Neural cell (in vitro differentiated cells): ENCODE data around the gene COL4A2. TPM values are rescaled to one million over a fixed set of nuclear protein-coding genes. Genes with fewer than 3 reads are reported as not detected.

Experiments used
- H2AFZ ChIP-seq: fragments of 200-600, 300-800 bp; sonication (generic), shearing (Covaris generic); 2 replicates; pipeline ENCODE4 v1.6.0; 2014; ENCODE audit warnings: low read depth, mild to moderate bottlenecking, antibody characterized with exemption, low read length, moderate library complexity
- H3F3A ChIP-seq: fragments of 200-600 bp; shearing (Covaris generic); 2 replicates; pipeline ENCODE4 v1.6.1; 2016; ENCODE audit warnings: mild to moderate bottlenecking, moderate library complexity, mixed read lengths, antibody characterized with exemption, low read length; ENCODE audit not compliant: insufficient read depth, poor library complexity, severe bottlenecking
- H3K27ac ChIP-seq: fragments of 200-600, 300-800 bp; sonication (generic), shearing (Covaris generic); 2 replicates; pipeline ENCODE4 v1.5.1; 2014; ENCODE audit warnings: mild to moderate bottlenecking, low read length, moderate library complexity
- H3K27me3 ChIP-seq: fragments of 300-800, 200-600 bp; sonication (generic), shearing (Covaris generic); 2 replicates; pipeline ENCODE4 v1.6.0; 2014; ENCODE audit warnings: mild to moderate bottlenecking, low read depth, low read length, moderate library complexity; ENCODE audit not compliant: insufficient read depth
- H3K36me3 ChIP-seq: fragments of 300-800, 200-600 bp; sonication (generic), shearing (Covaris generic); 2 replicates; pipeline ENCODE4 v1.5.1; 2014; ENCODE audit warnings: mild to moderate bottlenecking, antibody characterized with exemption, low read length, moderate library complexity; ENCODE audit not compliant: insufficient read depth
- H3K4me2 ChIP-seq: fragments of 300-800, 200-600 bp; sonication (generic), shearing (Covaris generic); 2 replicates; pipeline ENCODE4 v1.6.0; 2014; ENCODE audit warnings: mild to moderate bottlenecking, low read length
- H3K4me3 ChIP-seq: fragments of 300-800, 200-600 bp; sonication (generic), shearing (Covaris generic); 2 replicates; pipeline ENCODE4 v1.5.1; 2014; ENCODE audit warnings: mild to moderate bottlenecking, low read length, moderate library complexity
- H3K79me2 ChIP-seq: fragments of 200-600 bp; shearing (Covaris generic); replicated peaks from 2 replicates; pipeline ENCODE4 v1.6.0; 2014; ENCODE audit warnings: mild to moderate bottlenecking, low read length, moderate library complexity; ENCODE audit not compliant: insufficient read depth
- H3K9ac ChIP-seq: fragments of 300-800, 200-600 bp; sonication (generic), shearing (Covaris generic); 2 replicates; pipeline ENCODE4 v1.6.1; 2016; ENCODE audit warnings: mild to moderate bottlenecking, low read length, mixed read lengths
- H3K9me2 ChIP-seq: fragments of 200-600 bp; shearing (Covaris generic); 2 replicates; pipeline ENCODE4 v1.6.1; 2016; ENCODE audit warnings: mild to moderate bottlenecking, low read length, mixed read lengths; ENCODE audit not compliant: insufficient read depth
- H3K9me3 ChIP-seq: fragments of 200-600, 300-800 bp; sonication (generic), shearing (Covaris generic); 2 replicates; pipeline ENCODE4 v1.6.1; 2016; ENCODE audit warnings: mild to moderate bottlenecking, mixed run types, low read length, moderate library complexity, mixed read lengths
- H4K20me1 ChIP-seq: fragments of 200-600 bp; shearing (Covaris generic); 2 replicates; pipeline ENCODE4 v1.6.1; 2016; ENCODE audit warnings: mild to moderate bottlenecking, mixed run types; ENCODE audit not compliant: insufficient read depth
- CTCF ChIP-seq: fragments of 450-650 bp; IDR thresholded peaks from 2 replicates; pipeline ENCODE4 v1.5.1; 2014; ENCODE audit warnings: antibody characterized with exemption, mild to moderate bottlenecking, moderate library complexity; ENCODE audit not compliant: poor library complexity, severe bottlenecking
- EP300 ChIP-seq: fragments of 450-650 bp; conservative IDR thresholded peaks from 2 replicates; pipeline ENCODE4 v1.6.1; 2014; ENCODE audit warnings: antibody characterized with exemption, mild to moderate bottlenecking, moderate library complexity; ENCODE audit not compliant: poor library complexity, severe bottlenecking
- EZH2 ChIP-seq: fragments of 200-600, 300-800 bp; shearing (Covaris generic), sonication (generic); IDR thresholded peaks from 2 replicates; pipeline ENCODE4 v1.6.1; 2014; ENCODE audit warnings: antibody characterized with exemption, low read length, borderline replicate concordance, mild to moderate bottlenecking; ENCODE audit not compliant: insufficient read depth, poor library complexity, severe bottlenecking
- MXI1 ChIP-seq: fragments of 450-650 bp; conservative IDR thresholded peaks from 2 replicates; pipeline ENCODE4 v1.6.1; 2014; ENCODE audit warnings: antibody characterized with exemption, mild to moderate bottlenecking; ENCODE audit not compliant: poor library complexity, severe bottlenecking
- POLR2AphosphoS5 ChIP-seq: IDR thresholded peaks from 2 replicates; pipeline ENCODE4 v1.6.1; 2012
- RAD21 ChIP-seq: fragments of 450-650 bp; conservative IDR thresholded peaks from 2 replicates; pipeline ENCODE4 v1.6.1; 2014; ENCODE audit warnings: antibody characterized with exemption, mild to moderate bottlenecking, moderate library complexity
- REST ChIP-seq: IDR thresholded peaks from 2 replicates; pipeline ENCODE4 v1.6.1; 2012; ENCODE audit warnings: borderline replicate concordance
- SMC3 ChIP-seq: fragments of 450-650 bp; conservative IDR thresholded peaks from 2 replicates; pipeline ENCODE4 v1.6.1; 2014; ENCODE audit warnings: antibody characterized with exemption, mild to moderate bottlenecking, moderate library complexity; ENCODE audit not compliant: poor library complexity
- TAF1 ChIP-seq: IDR thresholded peaks from 2 replicates; pipeline ENCODE4 v1.6.1; 2012; ENCODE audit warnings: low read depth
- polyA plus RNA-seq: library from polyadenylated mRNA; depleted of rRNA; stranded (reverse); fragments of >200 nt; gene quantifications from 2 replicates; pipeline ENCODE4 v1.2.3, GENCODE V29; 2014

The COL4A2 gene
- polyA plus RNA-seq, 1 donor from 2014 or later, result 30.8 TPM

GRCh38 chr13:110541526-110541920 lies 234.4 kb downstream of the COL4A2 start:
- Histone ChIP-seq H3K4me3 (no peak overlapping the region), H3K4me2 (no peak overlapping the region), H3K27me3 (no peaks in the 10 kb centered on the region), H3K27ac (no peak overlapping the region), H3K9me3 (no peaks in the 10 kb centered on the region), H4K20me1 (no peaks in the 10 kb centered on the region), H3K9ac (no peak overlapping the region), H2AFZ (no peak overlapping the region), H3F3A (no peaks in the 10 kb centered on the region), H3K79me2 (no peaks in the 10 kb centered on the region), H3K36me3 (no peaks in the 10 kb centered on the region), H3K9me2 (no peaks in the 10 kb centered on the region)
- TF ChIP-seq TAF1, result no peak
- TF ChIP-seq MXI1, result no peak
- no peak for TF ChIP-seq REST
- TF ChIP-seq RAD21, result no peak
- TF ChIP-seq POLR2AphosphoS5, result no peak
- no peak for TF ChIP-seq EZH2
- TF ChIP-seq CTCF, result no peak
- TF ChIP-seq EP300, result no peak

- Histone ChIP-seq H3F3A (no peaks in the 10 kb centered on the region), H3K4me2 (no peak overlapping the region), H4K20me1 (no peaks in the 10 kb centered on the region), H3K79me2 (no peaks in the 10 kb centered on the region), H3K27me3 (no peaks in the 10 kb centered on the region), H3K9ac (no peak overlapping the region), H3K4me3 (no peak overlapping the region), H3K36me3 (no peaks in the 10 kb centered on the region), H3K27ac (no peak overlapping the region), H3K9me2 (no peaks in the 10 kb centered on the region), H2AFZ (no peak overlapping the region), H3K9me3 (no peaks in the 10 kb centered on the region)
- no peak for TF ChIP-seq TAF1
- TF ChIP-seq EZH2, result no peak
- TF ChIP-seq SMC3, result no peak
- no peak for TF ChIP-seq RAD21
- TF ChIP-seq REST, result no peak
- TF ChIP-seq MXI1, result no peak
- TF ChIP-seq EP300, result no peak
- TF ChIP-seq POLR2AphosphoS5, result no peak
- no peak for TF ChIP-seq CTCF
These were observed 235.2 kb downstream of the COL4A2 start for GRCh38 chr13:110542169-110542796.
